Stomach smooth muscle (tissue), 2 donors: ENCODE data around the gene LRRC7.
"Not testable (repeated sequence)": the region's sequence is repeated elsewhere in the genome, so short reads cannot be mapped to it uniquely, and the experiment has no call there.

Source experiments
- H3K27ac ChIP-seq: one replicate; pipeline ENCODE4 v1.7.0; 2013; ENCODE audit warnings: mild to moderate bottlenecking, low read length, inconsistent platforms
- H3K27me3 ChIP-seq, 2 donors: one replicate each; pipeline ENCODE4 v1.7.0; 2013; ENCODE audit warnings: low read length in 2 of 2; ENCODE audit not compliant: insufficient read depth in 2 of 2, control insufficient read depth in 1 of 2
- H3K36me3 ChIP-seq, 2 donors: one replicate each; pipeline ENCODE4 v1.7.0; 2013; ENCODE audit warnings: low read length in 2 of 2; ENCODE audit not compliant: control insufficient read depth in 2 of 2, insufficient read depth in 2 of 2
- H3K4me1 ChIP-seq: one replicate; pipeline ENCODE4 v1.7.0; 2013; ENCODE audit warnings: low read length; ENCODE audit not compliant: control insufficient read depth, insufficient read depth
- H3K4me3 ChIP-seq, 2 donors: one replicate each; pipeline ENCODE4 v1.7.0; 2013; ENCODE audit warnings: low read length in 2 of 2
- H3K9ac ChIP-seq, 2 donors: one replicate each; pipeline ENCODE4 v1.7.0; 2013; ENCODE audit warnings: low read length in 2 of 2, mild to moderate bottlenecking in 1 of 2
- H3K9me3 ChIP-seq, 2 donors: one replicate each; pipeline ENCODE4 v1.7.0; 2013; ENCODE audit warnings: low read length in 2 of 2; ENCODE audit not compliant: control insufficient read depth in 2 of 2
- donor health status: healthy.
- donor health status: Pancreatic carcinoma.

The LRRC7 gene

GRCh38 chr1:69691179-69691578 is 123.5 kb downstream of the LRRC7 start:
- no peak overlapping the region for H3K9ac ChIP-seq
- no peaks in the 10 kb centered on the region for H3K4me1 ChIP-seq
- H3K9me3 ChIP-seq: no peaks in the 10 kb centered on the region
- H3K27me3 ChIP-seq: no peaks in the 10 kb centered on the region
- no peak overlapping the region for H3K27ac ChIP-seq
- no peak overlapping the region for H3K4me3 ChIP-seq
- no peaks in the 10 kb centered on the region for H3K36me3 ChIP-seq

GRCh38 chr1:69693921-69694675 is 126.4 kb downstream of the LRRC7 start:
- H3K9me3 ChIP-seq: no peaks in the 10 kb centered on the region
- H3K4me3 ChIP-seq: no peak overlapping the region
- no peaks in the 10 kb centered on the region for H3K36me3 ChIP-seq

GRCh38 chr1:69697340-69697739 is 129.6 kb downstream of the LRRC7 start:
- Histone ChIP-seq H3K4me3 (no peak overlapping the region), H3K9me3 (no peaks in the 10 kb centered on the region), H3K27me3 (no peaks in the 10 kb centered on the region), H3K9ac (no peak overlapping the region), H3K36me3 (no peaks in the 10 kb centered on the region), H3K27ac (no peak overlapping the region), H3K4me1 (no peaks in the 10 kb centered on the region)

More at GRCh38 chr1:69693921-69694675, 126.4 kb downstream of the LRRC7 start:
- Histone ChIP-seq H3K4me1 (no peaks in the 10 kb centered on the region), H3K27me3 (no peaks in the 10 kb centered on the region), H3K27ac (no peak overlapping the region), H3K9ac (no peak overlapping the region)

- Histone ChIP-seq H3K4me1 (no peaks in the 10 kb centered on the region), H3K36me3 (no peaks in the 10 kb centered on the region), H3K9ac (no peak overlapping the region), H3K9me3 (no peaks in the 10 kb centered on the region), H3K27me3 (no peaks in the 10 kb centered on the region), H3K27ac (no peak overlapping the region), H3K4me3 (no peak overlapping the region)
Observed at GRCh38 chr1:69700770-69701169, 133.0 kb downstream of the LRRC7 start.

- no peaks in the 10 kb centered on the region for H3K4me1 ChIP-seq
- H3K36me3 ChIP-seq: no peaks in the 10 kb centered on the region
Observed at GRCh38 chr1:69702085-69702484, 134.4 kb downstream of the LRRC7 start.

GRCh38 chr1:69706473-69706872 is 138.8 kb downstream of the LRRC7 start:
- Histone ChIP-seq H3K9ac (no peak overlapping the region), H3K4me3 (no peak overlapping the region), H3K9me3 (no peaks in the 10 kb centered on the region), H3K27ac (no peak overlapping the region), H3K4me1 (no peaks in the 10 kb centered on the region), H3K36me3 (no peaks in the 10 kb centered on the region), H3K27me3 (no peaks in the 10 kb centered on the region)

More at GRCh38 chr1:69702085-69702484, 134.4 kb downstream of the LRRC7 start:
- Histone ChIP-seq H3K4me3 (no peak overlapping the region), H3K9ac (no peak overlapping the region), H3K27me3 (no peaks in the 10 kb centered on the region), H3K27ac (no peak overlapping the region), H3K9me3 (no peaks in the 10 kb centered on the region)

- no peak overlapping the region for H3K4me3 ChIP-seq
- no peaks in the 10 kb centered on the region for H3K27me3 ChIP-seq
- no peak overlapping the region for H3K9ac ChIP-seq
Observed at GRCh38 chr1:69707103-69707502, 139.4 kb downstream of the LRRC7 start.

GRCh38 chr1:69710484-69711189 is 142.9 kb downstream of the LRRC7 start:
- Histone ChIP-seq H3K9ac (no peak overlapping the region), H3K27me3 (no peaks in the 10 kb centered on the region), H3K4me3 (no peak overlapping the region), H3K4me1 (no peaks in the 10 kb centered on the region), H3K36me3 (no peaks in the 10 kb centered on the region), H3K27ac (no peak overlapping the region), H3K9me3 (no peaks in the 10 kb centered on the region)

More at GRCh38 chr1:69707103-69707502, 139.4 kb downstream of the LRRC7 start:
- H3K27ac ChIP-seq: no peak overlapping the region
- H3K4me1 ChIP-seq: no peaks in the 10 kb centered on the region
- H3K9me3 ChIP-seq: no peaks in the 10 kb centered on the region
- no peaks in the 10 kb centered on the region for H3K36me3 ChIP-seq

- Histone ChIP-seq H3K4me3 (no peak overlapping the region), H3K9me3 (no peaks in the 10 kb centered on the region), H3K4me1 (no peaks in the 10 kb centered on the region), H3K27me3 (no peaks in the 10 kb centered on the region), H3K36me3 (no peaks in the 10 kb centered on the region), H3K27ac (no peak overlapping the region), H3K9ac (no peak overlapping the region)
Observed at GRCh38 chr1:69711190-69711930, 143.6 kb downstream of the LRRC7 start.

- H3K27me3 ChIP-seq, H3K4me3 ChIP-seq, H3K4me1 ChIP-seq, H3K9ac ChIP-seq, H3K27ac ChIP-seq, H3K9me3 ChIP-seq, H3K36me3 ChIP-seq: not testable (repeated sequence)
Observed at GRCh38 chr1:69717834-69718233, 150.1 kb downstream of the LRRC7 start.
